Erythroblast (primary cell): Measurements from ENCODE around the gene NDUFS5.

ENCODE experiments used
- GATA1 ChIP-seq: IDR thresholded peaks from 2 replicates; pipeline ENCODE4 v1.6.1; 2011; ENCODE audit warnings: low read depth, mild to moderate bottlenecking, control low read depth, low read length, moderate library complexity
- POLR2A ChIP-seq: IDR thresholded peaks from 2 replicates; pipeline ENCODE4 v1.6.1; 2011; ENCODE audit warnings: mild to moderate bottlenecking, low read length

- TF ChIP-seq POLR2A = no peak
- no peak for TF ChIP-seq GATA1
These were observed 56.1 kb downstream of the NDUFS5 start for GRCh38 chr1:39082010-39082799.
